Erythroblast (primary cell): Measurements from ENCODE around the gene TMEM94.

Experiments used
- GATA1 ChIP-seq: IDR thresholded peaks from 2 replicates; pipeline ENCODE4 v1.6.1; 2011; ENCODE audit warnings: low read depth, mild to moderate bottlenecking, control low read depth, low read length, moderate library complexity
- POLR2A ChIP-seq: IDR thresholded peaks from 2 replicates; pipeline ENCODE4 v1.6.1; 2011; ENCODE audit warnings: mild to moderate bottlenecking, low read length

DNA sequence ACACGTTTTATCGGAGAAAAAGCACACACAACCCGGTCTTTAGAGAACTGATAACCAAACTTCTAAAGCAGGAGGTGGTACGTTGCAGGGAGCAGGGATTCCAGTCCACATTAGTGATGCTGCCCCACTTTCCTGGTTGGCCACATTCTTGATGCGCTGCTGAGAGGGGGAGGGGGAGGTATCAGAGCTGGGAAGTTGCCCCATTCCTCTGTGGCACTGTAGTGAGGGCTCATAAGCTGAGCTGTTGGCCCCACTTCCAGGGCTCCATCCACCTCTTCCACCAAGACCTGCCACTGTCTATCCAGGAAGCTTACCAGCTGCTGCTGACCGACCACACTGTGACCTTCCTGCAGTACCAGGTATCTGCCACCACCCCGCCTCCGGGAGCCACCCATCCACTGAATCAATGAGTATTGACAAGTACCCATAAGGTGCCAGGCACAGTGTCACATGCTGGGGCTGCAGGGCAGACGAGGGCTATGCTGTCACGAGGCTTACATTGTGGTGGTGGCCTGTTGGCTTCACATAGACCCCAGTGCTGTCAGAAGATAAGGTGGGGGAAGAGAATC, 60.9 kb downstream of the TMEM94 start:
- TF ChIP-seq POLR2A: no peak
- TF ChIP-seq GATA1: no peak
